Stomach (tissue), 9 donors: ENCODE results near the gene TMEM107. TPM values are rescaled to one million over a fixed set of nuclear protein-coding genes. Genes with fewer than 3 reads are reported as not detected.

ENCODE experiments used
- DNase-seq, 2 donors: peaks; one replicate each; pipeline versions ENCODE4 v3.0.0 to v3.0.0-alpha.2; 2013 to 2019
- H3K27ac ChIP-seq, 5 donors: fragments of 200-600 bp in 4 of 5; sonication (generic) in 4 of 5; one replicate each; pipeline ENCODE4 v1.5.1; 2013 to 2019; ENCODE audit warnings: mild to moderate bottlenecking in 1 of 5, moderate library complexity in 1 of 5
- H3K27me3 ChIP-seq, 3 donors: fragments of 200-600 bp; sonication (generic); one replicate each; pipeline ENCODE4 v1.5.1; 2017 to 2019; ENCODE audit warnings: mixed run types in 1 of 3
- H3K36me3 ChIP-seq, 4 donors: fragments of 200-600 bp; sonication (generic); 1 replicate in 3 of 4; 2 replicates in 1 of 4; pipeline ENCODE4 v1.5.1; 2016 to 2019
- H3K4me1 ChIP-seq, 4 donors: fragments of 200-600 bp; sonication (generic); one replicate each; pipeline ENCODE4 v1.5.1; 2016 to 2019
- H3K4me3 ChIP-seq, 4 donors: fragments of 200-600 bp; sonication (generic) in 3 of 4; one replicate each; pipeline ENCODE4 v1.5.1; 2016 to 2019; ENCODE audit warnings: mild to moderate bottlenecking in 1 of 4
- H3K9me3 ChIP-seq, 4 donors: fragments of 200-600 bp; sonication (generic); one replicate each; pipeline ENCODE4 v1.5.1; 2016 to 2019
- EP300 ChIP-seq: sonication (generic); formaldehyde crosslinking; IDR thresholded peaks from one replicate; pipeline ENCODE4 v1.6.1; 2017; ENCODE audit warnings: antibody characterized with exemption
- POLR2A ChIP-seq, 4 donors: fragments of 450-650 bp; IDR thresholded peaks; one replicate each; pipeline ENCODE4 v1.6.1; 2016; ENCODE audit warnings: antibody characterized with exemption in 4 of 4, control low read depth in 2 of 4, mild to moderate bottlenecking in 1 of 4, moderate library complexity in 1 of 4
- POLR2AphosphoS5 ChIP-seq, 3 donors: sonication (generic); formaldehyde crosslinking; IDR thresholded peaks; one replicate each; pipeline ENCODE4 v1.6.1; 2016; ENCODE audit warnings: antibody characterized with exemption in 3 of 3
- whole genome bisulfite sequencing, 5 donors: extraction: QIAGEN DNeasy Blood & Tissue Kit in 3 of 5; methylation state at CpG; one replicate each; pipeline versions ENCODE4 v1.1.5 to v1.1.7; 2013 to 2018; 5-methylcytosine and 5-hydroxymethylcytosine counted together
- intact Hi-C: fragments of 100-400 bp; cut with DNase I; formaldehyde crosslinking; loops from one replicate; pipeline ENCODE4 v1.15.1; 2023; ENCODE audit warnings: low total_unique reads
- polyA plus RNA-seq, 3 donors: library from polyadenylated mRNA; stranded (reverse); fragments of 200-250 nt; gene quantifications; one replicate each; pipeline ENCODE4 v1.2.3, GENCODE V29; 2013
- total RNA-seq, 5 donors: library from RNA; depleted of rRNA; stranded (reverse); fragments of >200 nt; gene quantifications; one replicate each; pipeline versions ENCODE4 v1.1.0 to v1.2.3, GENCODE V29; 2014 to 2016
- TF ChIP-seq, protein P1 (sequence below), 7 experiments: fragments of 450-650 bp in 4 of 7; fragments of 200-600 bp in 3 of 7; sonication (generic) in 3 of 7; IDR thresholded peaks; one replicate each; pipeline ENCODE4 v1.5.1; 2016 to 2019; ENCODE audit warnings: antibody characterized with exemption in 7 of 7, control low read depth in 2 of 7, mild to moderate bottlenecking in 1 of 7
- donor health status: healthy with polysubstance abuse.
- donor health status: Bipolar disorder and iron deficiency.
- donor health status: healthy.

Gene TMEM107
- total and polyA plus RNA-seq, 8 donors: 5.2 to 37.6 (median 9.4) TPM

DNA sequence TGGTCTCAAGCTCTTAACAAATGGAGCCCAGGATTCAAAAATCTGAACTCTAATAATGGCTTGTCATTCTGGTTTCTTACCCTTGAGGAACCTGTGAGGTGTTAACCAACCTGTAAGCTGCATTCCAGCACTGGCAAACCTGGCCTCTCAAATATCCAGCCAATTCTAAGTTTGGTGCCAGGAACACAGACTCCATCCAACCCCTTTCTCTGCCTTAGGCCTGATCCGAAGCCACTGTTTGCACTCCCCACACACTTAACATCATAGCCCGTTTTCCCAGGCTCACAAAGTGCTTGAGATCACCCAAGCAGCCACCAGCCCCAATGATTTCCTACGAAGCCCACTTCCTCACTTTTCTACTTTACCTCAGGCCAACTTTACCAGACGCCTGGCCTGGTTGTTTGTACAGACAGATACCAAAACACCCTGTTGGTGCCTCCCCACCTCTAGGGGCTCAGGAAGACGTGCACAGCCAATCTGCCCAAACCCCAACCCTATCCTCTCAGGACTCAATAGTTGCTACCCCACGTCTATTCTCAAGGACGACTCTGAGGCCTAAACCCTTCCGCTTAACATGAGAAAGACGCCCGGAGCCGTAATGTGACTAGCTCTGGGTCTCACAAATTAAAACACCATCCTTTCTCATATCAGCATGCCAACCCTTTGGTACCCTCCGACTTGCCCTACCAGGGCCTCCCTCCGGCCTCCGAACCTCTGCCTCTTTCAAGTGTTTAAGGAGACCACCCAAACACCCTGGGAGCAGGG lies 20.8 kb downstream of the TMEM107 start:
- Histone ChIP-seq H3K27ac (peak overlapping the region; percentile 96 to 100 (median 100)), H3K4me3 (peak overlapping the region; percentile 66 to 91 (median 76)), H3K9me3 (no peaks in the 10 kb centered on the region), H3K27me3 (no peaks in the 10 kb centered on the region), H3K36me3 (peaks cover 23 to 39% (median 27%) of the 10 kb centered on the region in 4 donors), H3K4me1 (peaks cover 43 to 76% (median 62%) of the 10 kb centered on the region in 4 donors)
- TF ChIP-seq, protein P1, sequence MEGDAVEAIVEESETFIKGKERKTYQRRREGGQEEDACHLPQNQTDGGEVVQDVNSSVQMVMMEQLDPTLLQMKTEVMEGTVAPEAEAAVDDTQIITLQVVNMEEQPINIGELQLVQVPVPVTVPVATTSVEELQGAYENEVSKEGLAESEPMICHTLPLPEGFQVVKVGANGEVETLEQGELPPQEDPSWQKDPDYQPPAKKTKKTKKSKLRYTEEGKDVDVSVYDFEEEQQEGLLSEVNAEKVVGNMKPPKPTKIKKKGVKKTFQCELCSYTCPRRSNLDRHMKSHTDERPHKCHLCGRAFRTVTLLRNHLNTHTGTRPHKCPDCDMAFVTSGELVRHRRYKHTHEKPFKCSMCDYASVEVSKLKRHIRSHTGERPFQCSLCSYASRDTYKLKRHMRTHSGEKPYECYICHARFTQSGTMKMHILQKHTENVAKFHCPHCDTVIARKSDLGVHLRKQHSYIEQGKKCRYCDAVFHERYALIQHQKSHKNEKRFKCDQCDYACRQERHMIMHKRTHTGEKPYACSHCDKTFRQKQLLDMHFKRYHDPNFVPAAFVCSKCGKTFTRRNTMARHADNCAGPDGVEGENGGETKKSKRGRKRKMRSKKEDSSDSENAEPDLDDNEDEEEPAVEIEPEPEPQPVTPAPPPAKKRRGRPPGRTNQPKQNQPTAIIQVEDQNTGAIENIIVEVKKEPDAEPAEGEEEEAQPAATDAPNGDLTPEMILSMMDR (IDR thresholded peaks at IDR 0.05): no peak
- peak in 2 of 3 donors; percentile 44 to 68 for TF ChIP-seq POLR2AphosphoS5 (IDR thresholded peaks at IDR 0.05)
- DNase-seq: peak; percentile 57 to 60
- 10 to 21% (median 16%) methylated on average over 14 of the region's 14 CpGs for WGBS, 5 donors
- intact Hi-C loops: no loop called here

DNA sequence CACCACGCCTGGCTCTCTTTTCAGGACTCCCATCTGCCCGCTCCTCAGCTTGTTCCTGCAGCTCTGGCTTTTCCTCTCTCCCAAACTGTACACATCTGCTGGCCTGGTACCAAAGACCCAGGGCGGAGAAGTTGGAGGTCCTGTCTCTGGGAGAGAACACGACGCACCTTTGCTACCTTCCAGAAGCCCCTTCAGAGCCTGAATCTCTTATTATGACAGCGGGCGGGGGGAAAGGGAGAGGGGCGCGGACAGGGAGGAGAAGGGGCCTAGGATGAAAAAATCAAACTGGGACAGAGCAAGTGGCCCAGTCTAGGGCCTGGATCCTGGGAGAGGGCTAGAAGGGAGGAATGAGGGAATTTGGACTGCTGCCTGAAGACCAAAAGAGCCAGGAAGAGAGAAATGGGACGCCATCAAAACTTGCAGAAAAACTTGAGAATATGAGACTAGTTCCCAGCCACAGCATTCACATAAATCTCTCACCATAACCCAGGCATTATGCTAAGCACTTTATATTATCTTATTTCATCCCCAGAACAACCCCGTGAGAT lies 21.5 kb downstream of the TMEM107 start:
- no peaks in the 10 kb centered on the region for H3K27me3 ChIP-seq
- TF ChIP-seq, protein P1 (IDR thresholded peaks at IDR 0.05): no peak
- TF ChIP-seq POLR2A (IDR thresholded peaks at IDR 0.05): peak in 2 of 4 donors; percentile 15 to 52
- H3K4me1 ChIP-seq: peaks cover 48 to 76% (median 61%) of the 10 kb centered on the region in 4 donors
- 19 to 38% (median 25%) methylated on average over 11 of the region's 11 CpGs for WGBS, 5 donors
- H3K4me3 ChIP-seq: peak overlapping the region; percentile 66 to 91 (median 76)
- H3K36me3 ChIP-seq: peaks cover 26 to 39% (median 28%) of the 10 kb centered on the region in 4 donors
- no peak for DNase-seq
- H3K27ac ChIP-seq: peak overlapping the region; percentile 96 to 100 (median 100)
- no peaks in the 10 kb centered on the region for H3K9me3 ChIP-seq
- intact Hi-C loops: no loop called here

GRCh38 chr17:8153957-8154607 lies 22.1 kb downstream of the TMEM107 start:
- peaks cover 46 to 76% (median 61%) of the 10 kb centered on the region in 4 donors for H3K4me1 ChIP-seq
- H3K36me3 ChIP-seq: peaks cover 26 to 39% (median 28%) of the 10 kb centered on the region in 4 donors
- H3K9me3 ChIP-seq: no peaks in the 10 kb centered on the region
- WGBS, 5 donors: 1 to 3% (median 3%) methylated on average over 21 to 22 of the region's 22 CpGs
- H3K27me3 ChIP-seq: no peaks in the 10 kb centered on the region
- H3K4me3 ChIP-seq: peak overlapping the region; percentile 66 to 91 (median 76)
- peak overlapping the region; percentile 96 to 100 (median 100) for H3K27ac ChIP-seq
- DNase-seq: peak; percentile 99 to 100
- intact Hi-C loops: no loop called here
- TF ChIP-seq EP300 (peak; percentile 99), POLR2A (IDR thresholded peaks at IDR 0.05) (peak in 2 of 4 donors; percentile 13 to 77), POLR2AphosphoS5 (IDR thresholded peaks at IDR 0.05) (peak; percentile 97 to 99 (median 99))
- TF ChIP-seq, protein P1 (IDR thresholded peaks at IDR 0.05): no peak

- Histone ChIP-seq H3K27ac (peak overlapping the region; percentile 96 to 100 (median 100)), H3K36me3 (peaks cover 31 to 42% (median 32%) of the 10 kb centered on the region in 4 donors), H3K4me1 (peaks cover 41 to 76% (median 60%) of the 10 kb centered on the region in 4 donors), H3K27me3 (no peaks in the 10 kb centered on the region), H3K4me3 (peak overlapping the region; percentile 66 to 91 (median 76)), H3K9me3 (no peaks in the 10 kb centered on the region)
- TF ChIP-seq, protein P1 (IDR thresholded peaks at IDR 0.05): no peak
- TF ChIP-seq POLR2AphosphoS5 (IDR thresholded peaks at IDR 0.05): peak; percentile 83 to 95 (median 84)
- TF ChIP-seq POLR2A (IDR thresholded peaks at IDR 0.05): peak in 1 of 4 donors; percentile 6
- DNase-seq: peak; percentile 73 to 97
- intact Hi-C loops: no loop called here
- WGBS, 5 donors: 10 to 17% (median 11%) methylated on average over 13 of the region's 13 CpGs
Measured at GRCh38 chr17:8153525-8153956, 22.6 kb downstream of the TMEM107 start.
